ENCODE measurements around the gene DNAJC12.

- TF ChIP-seq CTCF (IDR thresholded peaks at IDR 0.05), result no peak
- TF ChIP-seq POLR2A (IDR thresholded peaks at IDR 0.05), result no peak
- TF ChIP-seq POLR2AphosphoS5 (IDR thresholded peaks at IDR 0.05), result no peak
- no peak for TF ChIP-seq EP300 (IDR thresholded peaks at IDR 0.05)
Observed at GRCh38 chr10:67770537-67770936, 67.5 kb downstream of the DNAJC12 start.

Measured in suprapubic skin (tissue), 4 donors.